ENCODE results near the gene IGF1R. TPM values are rescaled to one million over a fixed set of nuclear protein-coding genes. Genes with fewer than 3 reads are reported as not detected.

Gene IGF1R
- total RNA-seq, 5 donors from 2014 or later (not counting 1 experiment from before 2014, with no cell fraction given), result 40.3 to 97.2 (median 79.4) TPM

DNA sequence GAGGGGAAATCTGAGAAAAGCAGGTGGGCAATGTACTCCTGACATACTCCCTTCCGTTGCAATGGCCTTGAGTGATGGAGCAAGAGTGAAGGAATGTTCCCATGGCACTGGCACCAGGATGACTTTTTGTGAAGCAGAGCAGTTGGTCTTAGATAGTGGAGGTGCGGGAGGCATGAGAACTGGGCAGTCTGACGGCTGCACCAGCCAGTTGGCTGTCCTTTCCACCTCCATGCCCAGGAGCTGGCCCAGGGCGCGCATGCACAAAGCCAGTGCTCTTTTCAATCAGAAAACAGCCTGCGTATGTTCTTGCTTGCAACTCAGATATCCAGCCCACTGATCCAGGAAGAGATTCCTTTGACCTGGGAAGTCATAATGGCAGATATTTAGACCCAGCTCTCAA lies 222.4 kb downstream of the IGF1R start:
- no peak overlapping the region for H3K27ac ChIP-seq (ENCODE audit: low read length)
- ATAC-seq (replicated peaks in 1 of 4) (no peak), DNase-seq (no peak)
- 97% methylated on average over 4 of the region's 6 CpGs for WGBS (ENCODE audit: insufficient coverage)
- H3K4me1 ChIP-seq (ENCODE audit: control insufficient read depth in 1 of 2, extremely low read depth in 1 of 2, insufficient read depth in 2 of 2, low read length in 2 of 2), result peaks cover under 1 to 5% of the 10 kb centered on the region in 2 experiments
- Mint-ChIP-seq H3K27ac (no peak overlapping the region), H3K9me3 (peaks cover 0 to 4% (median 0%) of the 10 kb centered on the region in 3 donors), H3K36me3 (no peaks in the 10 kb centered on the region), H3K4me3 (no peak overlapping the region), H3K27me3 (peaks cover 0 to 6% of the 10 kb centered on the region in 2 donors), H3K4me1 (peaks cover 51 to 69% (median 62%) of the 10 kb centered on the region in 3 donors)
- CTCF ChIA-PET, result no interaction called here
- H3K36me3 ChIP-seq (ENCODE audit: control insufficient read depth in 2 of 2, extremely low read depth in 1 of 2, insufficient read depth in 1 of 2, low read length in 1 of 2), result no peaks in the 10 kb centered on the region
- POLR2A ChIA-PET, result no interaction called here
- no peak overlapping the region for H3K4me3 ChIP-seq (ENCODE audit: control insufficient read depth in 1 of 2, extremely low read depth in 1 of 2, low read length in 1 of 2)
- no peaks in the 10 kb centered on the region for H3K9me3 ChIP-seq
- H3K27me3 ChIP-seq (replicated peaks in 1 of 2; ENCODE audit: control insufficient read depth in 2 of 2, extremely low read depth in 1 of 2, insufficient read depth in 2 of 2, low read length in 1 of 2), result no peaks in the 10 kb centered on the region

GRCh38 chr15:98872774-98873173 lies 224.4 kb downstream of the IGF1R start:
- no peak overlapping the region for H3K4me3 ChIP-seq (ENCODE audit: control insufficient read depth in 1 of 2, extremely low read depth in 1 of 2, low read length in 1 of 2)
- no peaks in the 10 kb centered on the region for H3K36me3 ChIP-seq (ENCODE audit: control insufficient read depth in 2 of 2, extremely low read depth in 1 of 2, insufficient read depth in 1 of 2, low read length in 1 of 2)
- peaks cover 0 to 5% of the 10 kb centered on the region in 2 experiments for H3K4me1 ChIP-seq (ENCODE audit: control insufficient read depth in 1 of 2, extremely low read depth in 1 of 2, insufficient read depth in 2 of 2, low read length in 2 of 2)
- no peaks in the 10 kb centered on the region for H3K36me3 Mint-ChIP-seq
- peaks cover 0 to 6% of the 10 kb centered on the region in 2 donors for H3K27me3 Mint-ChIP-seq
- H3K9me3 ChIP-seq, result no peaks in the 10 kb centered on the region
- no CpG with 5 or more reads among the region's 3 CpGs for WGBS (ENCODE audit: insufficient coverage)
- peaks cover 0 to 4% (median 0%) of the 10 kb centered on the region in 3 donors for H3K9me3 Mint-ChIP-seq
- H3K27ac Mint-ChIP-seq, result no peak overlapping the region
- H3K27me3 ChIP-seq (replicated peaks in 1 of 2; ENCODE audit: control insufficient read depth in 2 of 2, extremely low read depth in 1 of 2, insufficient read depth in 2 of 2, low read length in 1 of 2), result no peaks in the 10 kb centered on the region
- H3K4me3 Mint-ChIP-seq, result no peak overlapping the region
- DNase-seq (no peak), ATAC-seq (replicated peaks in 1 of 4) (no peak)
- POLR2A ChIA-PET, result no interaction called here
- CTCF ChIA-PET, result interaction anchor here (0.7 to 1.8 kb wide), 3 partner anchors 8 to 226 kb away, joined by 3 to 6 read pairs (median 3); no protein-coding TSS in a partner anchor
- peaks cover 42 to 64% (median 49%) of the 10 kb centered on the region in 3 donors for H3K4me1 Mint-ChIP-seq
- no peak overlapping the region for H3K27ac ChIP-seq (ENCODE audit: low read length)

DNA sequence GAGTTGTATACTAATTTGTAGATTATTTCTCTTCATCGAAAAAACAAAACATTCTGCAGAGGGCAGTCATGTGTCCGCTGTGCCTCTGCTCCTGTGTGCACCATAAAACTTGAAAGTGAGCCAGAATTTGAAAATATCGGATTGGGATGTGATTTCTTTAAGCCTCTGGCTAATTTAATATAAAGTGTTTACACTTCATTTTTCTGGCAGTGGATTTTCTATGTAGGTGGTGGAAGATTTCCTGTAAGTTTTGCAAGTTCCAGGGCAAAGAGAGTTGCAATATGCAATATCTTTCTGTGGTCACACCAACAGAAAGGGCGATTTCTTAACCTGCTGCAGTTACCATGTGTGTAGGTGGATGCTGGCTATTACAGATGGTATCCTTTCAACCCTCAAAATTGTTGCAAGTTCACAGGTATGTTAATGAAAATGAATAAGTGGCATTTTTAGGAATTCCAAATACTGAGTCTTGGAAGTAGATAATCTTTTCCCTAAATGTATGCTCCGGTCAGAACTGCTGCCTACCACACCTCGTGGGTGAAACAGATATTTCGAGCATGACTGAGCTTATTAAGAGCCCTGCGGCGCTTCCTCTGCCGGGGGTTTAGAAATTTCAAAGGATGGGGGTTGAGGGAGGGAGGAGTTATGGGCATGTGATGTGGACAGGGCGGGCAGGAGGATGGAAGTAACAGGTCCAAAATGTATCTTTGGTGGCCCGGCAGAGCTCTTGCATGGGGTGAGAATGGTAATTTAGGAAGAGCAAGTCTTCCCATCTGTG lies 225.3 kb downstream of the IGF1R start:
- ChIA-PET POLR2A (interaction anchor here (0.6 kb wide), 2 partner anchors 162 to 1716 kb away, joined by 3 read pairs; no protein-coding TSS in a partner anchor), CTCF (interaction anchor here in 1 of 2 donors (0.6 to 1.1 kb wide), 2 partner anchors 10 to 27 kb away, joined by 3 read pairs; no protein-coding TSS in a partner anchor)
- Mint-ChIP-seq H3K36me3 (no peaks in the 10 kb centered on the region), H3K27ac (no peak overlapping the region), H3K27me3 (peaks cover 0 to 6% of the 10 kb centered on the region in 2 donors), H3K4me1 (peaks cover 40 to 64% (median 45%) of the 10 kb centered on the region in 3 donors), H3K4me3 (peak overlapping the region in 1 of 3 donors; percentile 7), H3K9me3 (peaks cover 0 to 4% (median 0%) of the 10 kb centered on the region in 3 donors)
- Histone ChIP-seq H3K36me3 (ENCODE audit: control insufficient read depth in 2 of 2, extremely low read depth in 1 of 2, insufficient read depth in 1 of 2, low read length in 1 of 2) (no peaks in the 10 kb centered on the region), H3K27me3 (replicated peaks in 1 of 2; ENCODE audit: control insufficient read depth in 2 of 2, extremely low read depth in 1 of 2, insufficient read depth in 2 of 2, low read length in 1 of 2) (no peaks in the 10 kb centered on the region), H3K9me3 (no peaks in the 10 kb centered on the region), H3K4me3 (ENCODE audit: control insufficient read depth in 1 of 2, extremely low read depth in 1 of 2, low read length in 1 of 2) (no peak overlapping the region), H3K27ac (ENCODE audit: low read length) (no peak overlapping the region), H3K4me1 (ENCODE audit: control insufficient read depth in 1 of 2, extremely low read depth in 1 of 2, insufficient read depth in 2 of 2, low read length in 2 of 2) (peaks cover 0 to 5% of the 10 kb centered on the region in 2 experiments)
- no peak for ATAC-seq (replicated peaks in 1 of 4)
- peak in 1 of 35 experiments; percentile 5 for DNase-seq
- 63% methylated on average over 7 of the region's 12 CpGs for WGBS (ENCODE audit: insufficient coverage)

DNA sequence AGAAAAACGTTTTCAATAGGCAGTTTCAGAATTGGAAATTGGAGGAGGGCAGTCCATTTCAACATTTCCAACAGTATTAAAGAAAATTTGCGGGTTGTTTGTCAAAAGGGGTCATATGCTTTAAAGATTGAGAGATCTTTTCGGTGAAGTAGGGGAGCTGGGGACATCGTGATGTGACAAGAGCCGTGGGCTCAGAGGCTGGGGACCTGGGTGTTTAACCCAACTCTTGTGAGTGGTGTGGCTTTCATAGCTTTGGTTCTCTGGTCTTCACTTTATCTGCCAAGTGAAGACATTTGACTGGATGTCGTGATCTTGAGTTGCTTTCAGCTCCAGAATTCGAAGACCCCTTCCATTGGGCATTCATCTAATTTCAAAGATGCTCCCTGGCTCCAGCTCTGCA lies 226.0 kb downstream of the IGF1R start:
- Histone ChIP-seq H3K4me3 (ENCODE audit: control insufficient read depth in 1 of 2, extremely low read depth in 1 of 2, low read length in 1 of 2) (no peak overlapping the region), H3K9me3 (no peaks in the 10 kb centered on the region), H3K36me3 (ENCODE audit: control insufficient read depth in 2 of 2, extremely low read depth in 1 of 2, insufficient read depth in 1 of 2, low read length in 1 of 2) (no peaks in the 10 kb centered on the region), H3K27ac (ENCODE audit: low read length) (no peak overlapping the region), H3K27me3 (replicated peaks in 1 of 2; ENCODE audit: control insufficient read depth in 2 of 2, extremely low read depth in 1 of 2, insufficient read depth in 2 of 2, low read length in 1 of 2) (no peaks in the 10 kb centered on the region), H3K4me1 (ENCODE audit: control insufficient read depth in 1 of 2, extremely low read depth in 1 of 2, insufficient read depth in 2 of 2, low read length in 2 of 2) (peaks cover 0 to 5% of the 10 kb centered on the region in 2 experiments)
- no peak for DNase-seq
- CTCF ChIA-PET, result interaction anchor here in 1 of 2 donors (0.6 to 1.1 kb wide), 2 partner anchors 9 to 26 kb away, joined by 3 read pairs; no protein-coding TSS in a partner anchor
- peaks cover 0 to 6% of the 10 kb centered on the region in 2 donors for H3K27me3 Mint-ChIP-seq
- peaks cover 37 to 64% (median 47%) of the 10 kb centered on the region in 3 donors for H3K4me1 Mint-ChIP-seq
- peaks cover 0 to 4% (median 0%) of the 10 kb centered on the region in 3 donors for H3K9me3 Mint-ChIP-seq
- ATAC-seq (replicated peaks in 1 of 4), result no peak
- H3K4me3 Mint-ChIP-seq, result no peak overlapping the region
- H3K27ac Mint-ChIP-seq, result no peak overlapping the region
- POLR2A ChIA-PET, result no interaction called here
- H3K36me3 Mint-ChIP-seq, result no peaks in the 10 kb centered on the region
- WGBS (ENCODE audit: insufficient coverage), result 86% methylated on average over 3 of the region's 7 CpGs

DNA sequence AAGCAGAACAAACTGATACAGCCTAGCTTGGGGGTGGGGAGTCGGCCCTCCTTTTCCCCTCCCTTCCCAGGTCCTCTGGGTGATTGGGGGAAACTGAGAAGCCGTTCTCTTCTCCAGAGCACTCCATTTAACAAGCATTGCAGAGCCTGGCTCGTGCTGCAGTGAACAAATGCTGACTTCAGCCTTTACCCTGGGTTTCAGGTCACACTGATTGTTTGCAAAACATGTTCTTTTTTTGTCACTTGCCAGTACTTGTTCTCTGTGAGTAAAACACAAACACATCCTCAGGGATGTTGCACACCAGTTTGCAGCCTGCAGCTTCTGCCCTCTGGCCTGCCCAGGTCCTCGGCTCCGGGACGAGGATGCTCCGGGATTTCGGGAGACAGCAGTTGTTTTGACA lies 226.4 kb downstream of the IGF1R start:
- ChIA-PET CTCF (interaction anchor here in 1 of 2 donors (0.7 kb wide), 2 partner anchors 8 to 979 kb away, joined by 3 to 5 read pairs; no protein-coding TSS in a partner anchor), POLR2A (interaction anchor here in 1 of 2 donors (0.7 kb wide), 1 partner anchor 17 kb away, joined by 4 read pairs; no protein-coding TSS in a partner anchor)
- peaks cover 0 to 4% (median 0%) of the 10 kb centered on the region in 3 donors for H3K9me3 Mint-ChIP-seq
- Histone ChIP-seq H3K36me3 (ENCODE audit: control insufficient read depth in 2 of 2, extremely low read depth in 1 of 2, insufficient read depth in 1 of 2, low read length in 1 of 2) (no peaks in the 10 kb centered on the region), H3K4me3 (ENCODE audit: control insufficient read depth in 1 of 2, extremely low read depth in 1 of 2, low read length in 1 of 2) (no peak overlapping the region), H3K27me3 (replicated peaks in 1 of 2; ENCODE audit: control insufficient read depth in 2 of 2, extremely low read depth in 1 of 2, insufficient read depth in 2 of 2, low read length in 1 of 2) (no peaks in the 10 kb centered on the region), H3K4me1 (ENCODE audit: control insufficient read depth in 1 of 2, extremely low read depth in 1 of 2, insufficient read depth in 2 of 2, low read length in 2 of 2) (peaks cover 0 to 5% of the 10 kb centered on the region in 2 experiments), H3K9me3 (no peaks in the 10 kb centered on the region), H3K27ac (ENCODE audit: low read length) (no peak overlapping the region)
- WGBS (ENCODE audit: insufficient coverage), result 88% methylated on average over 6 of the region's 8 CpGs
- DNase-seq (no peak), ATAC-seq (replicated peaks in 1 of 4) (no peak)
- H3K27me3 Mint-ChIP-seq, result peaks cover 0 to 6% of the 10 kb centered on the region in 2 donors
- H3K4me1 Mint-ChIP-seq, result peaks cover 37 to 64% (median 49%) of the 10 kb centered on the region in 3 donors
- no peak overlapping the region for H3K27ac Mint-ChIP-seq
- no peak overlapping the region for H3K4me3 Mint-ChIP-seq
- no peaks in the 10 kb centered on the region for H3K36me3 Mint-ChIP-seq

GRCh38 chr15:98875309-98875708 lies 227.0 kb downstream of the IGF1R start:
- Mint-ChIP-seq H3K9me3 (peaks cover 0 to 4% (median 0%) of the 10 kb centered on the region in 3 donors), H3K27me3 (peaks cover 0 to 6% of the 10 kb centered on the region in 2 donors), H3K36me3 (no peaks in the 10 kb centered on the region), H3K4me1 (peaks cover 36 to 59% (median 50%) of the 10 kb centered on the region in 3 donors), H3K4me3 (no peak overlapping the region), H3K27ac (no peak overlapping the region)
- no peak overlapping the region for H3K27ac ChIP-seq (ENCODE audit: low read length)
- no CpG with 5 or more reads among the region's 3 CpGs for WGBS (ENCODE audit: insufficient coverage)
- DNase-seq (no peak), ATAC-seq (replicated peaks in 1 of 4) (no peak)
- H3K27me3 ChIP-seq (replicated peaks in 1 of 2; ENCODE audit: control insufficient read depth in 2 of 2, extremely low read depth in 1 of 2, insufficient read depth in 2 of 2, low read length in 1 of 2), result no peaks in the 10 kb centered on the region
- POLR2A ChIA-PET, result interaction anchor here in 1 of 2 donors (0.7 kb wide), 1 partner anchor 16 kb away, joined by 4 read pairs; no protein-coding TSS in a partner anchor
- H3K4me1 ChIP-seq (ENCODE audit: control insufficient read depth in 1 of 2, extremely low read depth in 1 of 2, insufficient read depth in 2 of 2, low read length in 2 of 2), result peaks cover 0 to 5% of the 10 kb centered on the region in 2 experiments
- no peak overlapping the region for H3K4me3 ChIP-seq (ENCODE audit: control insufficient read depth in 1 of 2, extremely low read depth in 1 of 2, low read length in 1 of 2)
- H3K9me3 ChIP-seq, result no peaks in the 10 kb centered on the region
- CTCF ChIA-PET, result interaction anchor here in 1 of 2 donors (0.7 kb wide), 2 partner anchors 8 to 978 kb away, joined by 3 to 5 read pairs; no protein-coding TSS in a partner anchor
- no peaks in the 10 kb centered on the region for H3K36me3 ChIP-seq (ENCODE audit: control insufficient read depth in 2 of 2, extremely low read depth in 1 of 2, insufficient read depth in 1 of 2, low read length in 1 of 2)
